ENCODE results near the gene NQO2.
A peak's percentile ranks its signal among the peaks of the same experiment; 100 is the strongest.
"Not testable (repeated sequence)": the region's sequence is repeated elsewhere in the genome, so short reads cannot be mapped to it uniquely, and the experiment has no call there.

Gene NQO2

DNA sequence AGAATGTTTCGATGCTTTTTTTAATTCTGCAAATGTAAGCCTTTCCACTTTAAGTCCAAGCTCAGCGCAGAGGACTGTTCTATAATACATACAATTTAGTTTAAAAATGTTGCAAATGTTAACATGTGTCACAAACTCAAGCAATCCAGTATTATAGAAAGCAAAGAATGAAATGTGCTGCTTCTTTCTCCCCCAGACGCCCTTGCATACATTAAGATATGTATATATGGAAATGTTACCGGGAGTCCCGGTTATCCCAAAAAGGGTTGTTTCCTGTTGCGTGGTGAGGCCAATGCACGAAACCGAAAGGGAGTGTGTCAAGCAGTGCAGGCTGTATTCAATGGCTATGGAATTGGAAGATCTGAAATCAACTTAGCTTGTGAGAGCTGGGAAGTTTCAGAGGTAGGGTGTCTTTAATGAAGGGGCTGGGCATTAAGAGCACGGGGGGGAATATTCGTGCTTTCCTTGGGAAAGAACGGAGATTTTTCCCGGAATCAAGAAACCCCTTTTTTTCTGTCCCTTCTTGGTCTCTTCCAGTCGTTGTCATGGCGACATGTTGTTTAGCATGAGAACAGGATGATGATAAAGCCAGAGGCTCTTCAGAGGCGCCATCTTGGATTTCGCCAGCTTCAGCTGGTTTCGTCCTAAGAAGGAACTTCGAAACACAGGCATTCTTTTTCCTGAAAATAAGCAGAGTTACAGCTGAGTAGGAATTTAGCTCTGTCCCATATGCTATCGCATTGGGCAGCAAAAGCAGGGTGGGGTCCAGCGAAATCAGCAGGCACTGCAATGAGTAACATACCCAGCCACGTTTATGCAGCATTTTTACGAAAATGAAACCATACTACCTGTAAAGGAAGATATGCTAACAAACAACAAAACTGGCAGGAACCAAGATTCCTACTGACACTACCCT lies 10.1 kb upstream of the NQO2 start:
- DNase-seq (ENCODE audit: low spot score): peak; percentile 91

DNA sequence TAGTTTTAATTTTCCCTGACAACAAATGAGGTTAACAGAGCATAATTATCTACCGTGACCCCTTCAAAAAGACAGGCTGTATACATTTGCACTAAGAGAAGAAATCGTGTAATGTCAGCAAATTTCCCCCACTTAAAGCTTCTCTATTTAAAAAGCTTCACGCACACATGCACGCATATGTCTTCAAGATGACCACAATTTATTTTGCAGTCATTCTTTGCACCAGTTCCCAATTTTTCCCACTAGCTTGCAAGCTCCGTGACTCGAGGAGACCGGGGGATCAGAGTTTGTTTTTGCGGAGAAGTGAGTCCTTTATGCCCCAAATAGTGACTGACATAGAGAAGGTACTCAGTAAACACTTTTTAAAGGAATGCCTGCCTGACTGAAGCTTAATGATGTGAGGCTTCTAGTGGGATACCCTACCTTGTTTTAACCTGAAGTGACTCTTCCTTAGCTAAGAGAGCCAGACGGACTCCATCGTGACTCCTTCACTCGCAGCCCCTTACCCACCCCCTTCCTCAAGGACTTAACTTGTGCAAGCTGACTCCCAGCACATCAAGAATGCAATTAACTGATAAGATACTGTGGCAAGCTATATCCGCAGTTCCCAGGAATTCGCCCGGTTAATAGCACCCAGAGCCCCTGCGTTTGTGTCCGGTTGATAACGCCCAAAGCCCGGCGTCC lies 9.3 kb upstream of the NQO2 start:
- peak; percentile 22 for DNase-seq (ENCODE audit: low spot score)

DNA sequence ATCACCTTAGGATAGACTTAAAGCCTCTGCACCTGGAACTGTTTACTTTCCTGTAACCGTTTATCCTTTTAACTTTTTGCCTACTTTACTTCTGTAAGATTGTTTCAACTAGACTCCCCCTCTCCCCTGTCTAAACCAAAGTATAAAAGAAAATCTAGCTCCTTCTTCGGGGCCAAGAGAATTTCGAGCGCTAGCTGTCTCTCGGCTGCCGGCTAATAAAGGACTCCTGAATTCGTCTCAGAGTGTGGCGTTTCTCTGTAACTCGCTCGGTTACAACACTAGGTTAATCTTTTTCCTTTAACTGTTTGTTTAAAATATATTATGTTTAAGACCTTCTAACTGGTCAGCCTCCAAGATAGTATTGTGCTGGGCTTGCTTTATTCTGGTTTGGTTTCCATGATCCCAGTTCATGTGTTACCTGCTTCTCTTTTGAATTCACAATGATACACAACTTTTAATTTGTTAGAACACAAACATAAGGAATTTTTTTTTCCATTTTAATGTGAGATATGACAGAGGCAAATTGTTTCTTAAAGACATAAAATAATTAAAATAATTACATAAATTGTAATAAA lies 8.7 kb upstream of the NQO2 start:
- DNase-seq (ENCODE audit: low spot score): no peak

DNA sequence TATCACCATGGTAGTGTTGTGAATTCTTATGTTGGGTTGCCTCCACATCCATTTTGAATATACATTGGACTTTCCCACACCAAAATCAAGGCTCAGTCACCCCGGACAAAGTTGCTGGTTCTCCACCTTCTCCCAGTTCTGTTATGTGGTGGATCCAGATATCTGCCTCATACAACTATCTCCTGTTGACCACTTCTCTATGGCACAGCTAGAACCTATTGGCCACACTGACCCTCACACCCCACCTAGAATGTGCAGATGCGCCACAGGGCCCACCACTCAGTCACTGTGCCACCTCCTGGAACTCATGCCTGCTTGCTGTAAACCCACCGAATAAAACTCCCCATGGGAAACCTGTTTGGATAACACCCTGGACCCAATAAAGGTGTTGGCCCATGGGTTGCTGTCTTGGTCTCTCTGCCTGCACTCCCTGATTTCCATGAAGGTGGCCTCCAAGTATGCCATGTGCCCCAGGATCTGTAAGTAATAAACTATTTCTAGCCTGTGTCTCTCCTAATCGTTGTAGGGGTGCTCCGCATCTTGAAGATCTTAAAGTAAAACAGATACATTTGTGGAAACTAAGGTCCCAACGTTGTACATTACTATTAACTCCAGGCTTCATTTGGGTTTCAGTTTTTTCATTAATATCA lies 7.2 kb upstream of the NQO2 start:
- DNase-seq (ENCODE audit: low spot score): no peak

DNA sequence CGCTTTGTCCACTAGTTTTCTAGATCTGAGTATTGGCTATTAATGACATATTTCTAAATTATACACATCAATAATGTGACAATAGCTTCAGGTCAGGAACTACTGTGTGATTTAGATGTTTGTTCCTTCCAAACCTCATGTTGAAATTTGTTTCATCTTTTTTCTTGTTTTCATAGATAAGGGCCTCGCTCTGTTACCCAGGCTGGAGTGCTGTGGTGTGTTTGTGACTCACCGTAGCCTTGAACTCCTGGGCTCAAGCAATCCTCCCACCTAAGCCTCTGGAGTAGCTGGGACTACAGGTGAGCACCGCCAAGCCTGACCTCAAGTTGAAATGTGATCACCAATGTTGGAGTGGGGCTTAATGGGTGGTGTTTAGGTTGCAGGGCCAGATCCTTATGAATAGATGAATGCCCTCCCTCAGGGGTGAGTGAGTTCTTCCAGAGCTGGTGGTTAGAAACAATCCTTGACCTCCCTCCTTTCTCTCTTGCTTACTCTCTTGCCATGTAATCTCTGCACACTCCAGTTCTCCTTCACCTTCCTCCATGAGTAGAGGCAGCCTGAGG lies 5.9 kb upstream of the NQO2 start:
- DNase-seq (ENCODE audit: low spot score): no peak

DNA sequence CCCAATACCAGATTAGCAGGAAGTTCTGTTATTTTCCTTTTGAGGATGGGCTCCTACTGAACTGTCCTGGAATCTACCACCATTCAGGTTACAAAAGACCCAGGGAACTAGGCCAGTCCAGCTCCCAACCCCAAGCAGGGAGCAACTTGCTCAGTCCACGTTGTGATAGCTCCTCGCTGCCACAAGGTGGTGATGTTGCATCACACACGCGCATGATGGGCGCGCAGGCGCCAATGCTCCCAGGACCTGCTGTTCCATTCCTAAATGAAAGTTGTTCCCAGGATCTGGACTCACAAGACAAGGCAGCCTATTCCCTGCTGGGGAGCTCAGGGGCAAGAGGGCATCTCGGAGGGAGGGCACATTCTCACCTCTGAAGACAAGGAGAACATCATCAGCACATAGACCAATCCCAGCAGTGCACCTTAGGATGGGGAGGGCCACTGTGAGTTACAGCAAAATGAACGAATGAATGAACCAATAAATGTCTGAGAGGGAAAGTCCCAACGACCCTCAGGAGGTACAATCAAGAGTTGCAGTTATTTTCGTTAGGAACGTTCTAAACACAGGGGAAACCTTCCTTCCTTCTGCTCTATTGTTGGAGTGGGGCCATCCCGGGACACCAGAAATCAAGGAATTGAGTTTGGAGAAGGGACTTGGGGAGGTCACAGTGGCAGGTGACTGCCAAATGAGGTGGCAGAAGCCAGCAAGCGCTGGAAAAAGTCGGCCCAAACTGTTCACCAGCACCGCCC lies 1.3 kb upstream of the NQO2 start:
- not testable (repeated sequence) for DNase-seq (ENCODE audit: low spot score)

- peak; percentile 70 for DNase-seq (ENCODE audit: low spot score)
Measured at GRCh38 chr6:2998998-2999617, 586 bp upstream of the NQO2 start.

GRCh38 chr6:3001146-3001772 lies 1.6 kb downstream of the NQO2 start:
- DNase-seq (ENCODE audit: low spot score): no peak

DNA sequence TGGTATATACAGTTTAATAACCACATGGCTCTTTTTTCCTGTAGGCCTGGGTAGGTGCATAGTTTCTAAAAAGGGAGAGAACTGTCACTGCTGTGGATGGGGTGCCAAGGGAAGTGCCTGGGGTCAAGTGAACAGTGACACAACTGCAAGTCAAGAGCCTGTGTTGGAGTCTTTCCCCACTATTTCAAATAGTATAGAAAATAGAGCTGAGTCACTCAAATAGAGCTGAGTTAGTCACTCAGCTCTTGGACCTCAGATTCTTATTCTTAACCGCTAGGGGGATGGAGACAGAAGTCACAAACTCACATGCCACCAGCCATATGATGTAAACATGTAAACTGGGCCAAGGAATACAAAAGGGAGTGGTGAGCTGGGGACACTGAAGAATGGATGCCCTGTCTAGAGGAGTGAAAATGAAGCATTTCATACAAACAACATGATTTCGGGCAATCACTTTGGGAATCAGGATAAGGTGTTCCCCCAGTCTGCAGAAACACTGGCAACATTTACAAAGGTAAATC lies 2.1 kb downstream of the NQO2 start:
- peak; percentile 77 for DNase-seq (ENCODE audit: low spot score)

GRCh38 chr6:3003226-3003625 lies 3.5 kb downstream of the NQO2 start:
- not testable (repeated sequence) for DNase-seq (ENCODE audit: low spot score)

GRCh38 chr6:3005077-3005476 lies 5.4 kb downstream of the NQO2 start:
- no peak for DNase-seq (ENCODE audit: low spot score)

- no peak for DNase-seq (ENCODE audit: low spot score)
Measured at GRCh38 chr6:3005874-3006273, 6.2 kb downstream of the NQO2 start.

- DNase-seq (ENCODE audit: low spot score): no peak
Measured at GRCh38 chr6:3006476-3006875, 6.8 kb downstream of the NQO2 start.

GRCh38 chr6:3007571-3007970 lies 7.9 kb downstream of the NQO2 start:
- DNase-seq (ENCODE audit: low spot score): no peak

DNA sequence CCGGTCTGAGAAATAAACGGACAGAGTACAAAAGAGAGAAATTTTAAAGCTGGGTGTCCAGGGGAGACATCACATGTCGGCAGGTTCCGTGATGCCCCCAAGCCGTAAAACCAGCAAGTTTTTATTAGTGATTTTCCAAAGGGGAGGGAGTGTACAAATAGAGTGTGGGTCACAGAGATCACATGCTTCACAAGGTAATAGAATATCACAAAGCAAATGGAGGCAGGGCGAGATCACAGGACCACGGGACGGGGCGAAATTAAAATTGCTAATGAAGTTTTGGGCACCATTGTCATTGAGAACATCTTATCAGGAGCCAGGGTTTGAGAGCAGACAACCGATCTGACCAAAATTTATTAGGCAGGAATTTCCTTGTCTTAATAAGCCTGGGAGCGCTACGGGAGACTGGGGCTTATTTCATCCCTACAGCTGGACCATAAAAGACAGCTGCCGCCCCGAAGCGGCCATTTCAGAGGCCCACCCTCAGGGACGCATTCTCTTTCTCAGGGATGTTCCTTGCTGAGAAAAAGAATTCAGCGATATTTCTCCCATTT lies 9.1 kb downstream of the NQO2 start:
- not testable (repeated sequence) for DNase-seq (ENCODE audit: low spot score)

- DNase-seq (ENCODE audit: low spot score): no peak
Measured at GRCh38 chr6:3009930-3010329, 10.2 kb downstream of the NQO2 start.

- no peak for DNase-seq (ENCODE audit: low spot score)
Measured at GRCh38 chr6:3011158-3011557, 11.5 kb downstream of the NQO2 start.

- no peak for DNase-seq (ENCODE audit: low spot score)
Measured at GRCh38 chr6:3011592-3011991, 11.9 kb downstream of the NQO2 start.

- DNase-seq (ENCODE audit: low spot score): no peak
Measured at GRCh38 chr6:3013486-3013885, 13.8 kb downstream of the NQO2 start.

All from LoVo (cell line).